Measurements from ENCODE around the gene PDF. TPM values are rescaled to one million over a fixed set of nuclear protein-coding genes. Genes with fewer than 3 reads are reported as not detected.
A peak's percentile ranks its signal among the peaks of the same experiment; 100 is the strongest.

Gene PDF
- total and polyA plus RNA-seq, 2 of the 13 experiments (the other 11 are each of a cell fraction or from before 2014, with no cell fraction given): 12.4 to 48.8 TPM

GRCh38 chr16:69351309-69352027 is 21.1 kb upstream of the PDF start, which contains the start of gene TMED6 (continued):
- TF ChIP-seq ZNF142 (CRISPR knock-in tag; IDR thresholded peaks at IDR 0.05) (0 out of 2 replicates have a peak, but pooled peaks have one; percentile 28), RXRB (CRISPR knock-in tag; IDR thresholded peaks at IDR 0.05; ENCODE audit: borderline replicate concordance) (0 out of 2 replicates have a peak, but pooled peaks have one; percentile 9), ZBTB7A (CRISPR knock-in tag; IDR thresholded peaks at IDR 0.05) (no peak), ZBED4 (CRISPR knock-in tag; IDR thresholded peaks at IDR 0.05; ENCODE audit: borderline replicate concordance) (0 out of 2 replicates have a peak, but pooled peaks have one; percentile 14), POLR2G (IDR thresholded peaks at IDR 0.05; ENCODE audit: low read depth, low read length) (peak; percentile 66), YEATS4 (CRISPR knock-in tag; IDR thresholded peaks at IDR 0.05; ENCODE audit: borderline replicate concordance) (peak; percentile 45; the same call in 1 of the 2 replicates), SMAD3 (CRISPR knock-in tag; IDR thresholded peaks at IDR 0.05) (no peak), ZNF567 (CRISPR knock-in tag; IDR thresholded peaks at IDR 0.05; ENCODE audit: borderline replicate concordance) (0 out of 2 replicates have a peak, but pooled peaks have one; percentile 59), POLR2AphosphoS5 (IDR thresholded peaks at IDR 0.05; ENCODE audit: low read depth, low read length) (peak; percentile 63), PAXIP1 (CRISPR knock-in tag; conservative IDR thresholded peaks at IDR 0.05) (peak; percentile 44; the same call in 1 of the 2 replicates), ZNF350 (CRISPR knock-in tag; IDR thresholded peaks at IDR 0.05; ENCODE audit: borderline replicate concordance, low read depth) (peak; percentile 73; the same call in 1 of the 2 replicates), ZNF30 (CRISPR knock-in tag; IDR thresholded peaks at IDR 0.05) (no peak), ZEB1 (IDR thresholded peaks at IDR 0.05; ENCODE audit: insufficient replicate concordance, low read depth) (no peak)
